Endodermal cell (in vitro differentiated cells): ENCODE data around the gene PGBD5. TPM values are rescaled to one million over a fixed set of nuclear protein-coding genes. Genes with fewer than 3 reads are reported as not detected.

Experiments used
- DNase-seq: peaks from one replicate; pipeline ENCODE4 v3.0.0-alpha.2; 2017
- H3K27ac ChIP-seq: 2 replicates; pipeline ENCODE4 v1.5.1; 2013; ENCODE audit warnings: mild to moderate bottlenecking, low read depth, low read length, moderate library complexity
- H3K27me3 ChIP-seq: 2 replicates; pipeline ENCODE4 v1.6.1; 2013; ENCODE audit warnings: mild to moderate bottlenecking, low read length, moderate library complexity; ENCODE audit not compliant: insufficient read depth, control insufficient read depth, poor library complexity, severe bottlenecking
- H3K36me3 ChIP-seq: 2 replicates; pipeline ENCODE4 v1.7.0; 2013; ENCODE audit warnings: mild to moderate bottlenecking, low read length, moderate library complexity; ENCODE audit not compliant: control insufficient read depth, insufficient read depth
- H3K4me1 ChIP-seq: one replicate; pipeline ENCODE4 v1.7.0; 2013; ENCODE audit warnings: low read length; ENCODE audit not compliant: control insufficient read depth, insufficient read depth
- H3K4me3 ChIP-seq: 2 replicates; pipeline ENCODE4 v1.5.1; 2013; ENCODE audit warnings: mild to moderate bottlenecking, low read length, moderate library complexity
- H3K9ac ChIP-seq: 2 replicates; pipeline ENCODE4 v1.6.1; 2013; ENCODE audit warnings: mild to moderate bottlenecking, low read length, moderate library complexity; ENCODE audit not compliant: poor library complexity, severe bottlenecking; ENCODE audit errors: extremely low read depth
- H3K9me3 ChIP-seq: 2 replicates; pipeline ENCODE4 v1.6.1; 2013; ENCODE audit warnings: mild to moderate bottlenecking, low read length, moderate library complexity; ENCODE audit not compliant: control insufficient read depth
- H3K27ac Mint-ChIP-seq: 2 replicates; pipeline ENCODE4 v1.8.0; 2020; ENCODE audit warnings: mixed read lengths
- H3K27me3 Mint-ChIP-seq: 2 replicates; pipeline ENCODE4 v1.8.0; 2021; ENCODE audit warnings: mild to moderate bottlenecking, mixed read lengths; ENCODE audit not compliant: insufficient read depth
- H3K36me3 Mint-ChIP-seq: 2 replicates; pipeline ENCODE4 v1.8.0; 2020; ENCODE audit warnings: low read depth, mixed read lengths
- H3K4me1 Mint-ChIP-seq: 2 replicates; pipeline ENCODE4 v1.8.0; 2020; ENCODE audit warnings: mixed read lengths
- H3K4me3 Mint-ChIP-seq: 2 replicates; pipeline ENCODE4 v1.8.0; 2020; ENCODE audit warnings: mild to moderate bottlenecking, moderate library complexity, mixed read lengths
- H3K9me3 Mint-ChIP-seq: 2 replicates; pipeline ENCODE4 v1.8.0; 2020; ENCODE audit warnings: mild to moderate bottlenecking, mixed read lengths
- WGBS, 2 experiments: methylation state at CpG; one replicate each; pipeline versions ENCODE4 v1.1.5 to v1.1.7; 2013; ENCODE audit warnings: missing lambda C conversion rate in 2 of 2, mixed read lengths in 1 of 2; ENCODE audit not compliant: insufficient coverage in 1 of 2, insufficient read length in 1 of 2; 5-methylcytosine and 5-hydroxymethylcytosine counted together
- total RNA-seq, 2 donors: library from RNA; stranded (reverse); fragmentation: NEBNext Ultra II Directional in 1 of 2; extraction: Animal tissue kit (Norgen Biotek cat#: 25700) in 1 of 2; gene quantifications; 2 replicates in 1 of 2; 3 replicates in 1 of 2; pipeline ENCODE4 v1.2.1, GENCODE V29; 2021
- TF ChIP-seq, protein P1 (sequence below): fragments of 200-600 bp; sonication (generic); conservative IDR thresholded peaks from 2 replicates; pipeline ENCODE4 v1.5.0; 2021; ENCODE audit warnings: antibody characterized with exemption, mild to moderate bottlenecking

The PGBD5 gene
- total RNA-seq, 2 donors from 2014 or later: 1.3 to 4.6 TPM

- no peaks in the 10 kb centered on the region for H3K4me1 Mint-ChIP-seq
- no peaks in the 10 kb centered on the region for H3K9me3 ChIP-seq
- no peaks in the 10 kb centered on the region for H3K4me1 ChIP-seq
- H3K27me3 Mint-ChIP-seq: no peaks in the 10 kb centered on the region
- DNase-seq: no peak
- no peak overlapping the region for H3K9ac ChIP-seq
- H3K27me3 ChIP-seq: no peaks in the 10 kb centered on the region
- no peak overlapping the region for H3K27ac Mint-ChIP-seq
- H3K4me3 ChIP-seq: no peak overlapping the region
- no peak overlapping the region for H3K4me3 Mint-ChIP-seq
- H3K9me3 Mint-ChIP-seq: no peaks in the 10 kb centered on the region
- 83 to 90% methylated on average over 1 to 4 of the region's 4 CpGs for WGBS, 2 experiments
- TF ChIP-seq, protein P1, sequence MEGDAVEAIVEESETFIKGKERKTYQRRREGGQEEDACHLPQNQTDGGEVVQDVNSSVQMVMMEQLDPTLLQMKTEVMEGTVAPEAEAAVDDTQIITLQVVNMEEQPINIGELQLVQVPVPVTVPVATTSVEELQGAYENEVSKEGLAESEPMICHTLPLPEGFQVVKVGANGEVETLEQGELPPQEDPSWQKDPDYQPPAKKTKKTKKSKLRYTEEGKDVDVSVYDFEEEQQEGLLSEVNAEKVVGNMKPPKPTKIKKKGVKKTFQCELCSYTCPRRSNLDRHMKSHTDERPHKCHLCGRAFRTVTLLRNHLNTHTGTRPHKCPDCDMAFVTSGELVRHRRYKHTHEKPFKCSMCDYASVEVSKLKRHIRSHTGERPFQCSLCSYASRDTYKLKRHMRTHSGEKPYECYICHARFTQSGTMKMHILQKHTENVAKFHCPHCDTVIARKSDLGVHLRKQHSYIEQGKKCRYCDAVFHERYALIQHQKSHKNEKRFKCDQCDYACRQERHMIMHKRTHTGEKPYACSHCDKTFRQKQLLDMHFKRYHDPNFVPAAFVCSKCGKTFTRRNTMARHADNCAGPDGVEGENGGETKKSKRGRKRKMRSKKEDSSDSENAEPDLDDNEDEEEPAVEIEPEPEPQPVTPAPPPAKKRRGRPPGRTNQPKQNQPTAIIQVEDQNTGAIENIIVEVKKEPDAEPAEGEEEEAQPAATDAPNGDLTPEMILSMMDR: no peak
- no peaks in the 10 kb centered on the region for H3K36me3 ChIP-seq
- peaks cover 3% of the 10 kb centered on the region for H3K36me3 Mint-ChIP-seq
- no peak overlapping the region for H3K27ac ChIP-seq
Measured at GRCh38 chr1:230320804-230321203, 105.3 kb downstream of the PGBD5 start.

GRCh38 chr1:230319014-230319747 is 107.0 kb downstream of the PGBD5 start:
- no peaks in the 10 kb centered on the region for H3K36me3 ChIP-seq
- no peaks in the 10 kb centered on the region for H3K27me3 ChIP-seq
- H3K27me3 Mint-ChIP-seq: no peaks in the 10 kb centered on the region
- H3K27ac Mint-ChIP-seq: no peak overlapping the region
- WGBS, 2 experiments: 94 to 98% methylated on average over 11 to 17 of the region's 17 CpGs
- H3K27ac ChIP-seq: no peak overlapping the region
- TF ChIP-seq, protein P1: no peak
- H3K9me3 ChIP-seq: no peaks in the 10 kb centered on the region
- H3K9ac ChIP-seq: no peak overlapping the region
- DNase-seq: no peak
- H3K9me3 Mint-ChIP-seq: no peaks in the 10 kb centered on the region
- H3K4me3 ChIP-seq: no peak overlapping the region
- no peaks in the 10 kb centered on the region for H3K4me1 ChIP-seq
- H3K4me1 Mint-ChIP-seq: no peaks in the 10 kb centered on the region
- H3K36me3 Mint-ChIP-seq: peaks cover 3% of the 10 kb centered on the region
- H3K4me3 Mint-ChIP-seq: no peak overlapping the region

- DNase-seq: no peak
- Histone ChIP-seq H3K27me3 (no peaks in the 10 kb centered on the region), H3K9me3 (no peaks in the 10 kb centered on the region), H3K9ac (no peak overlapping the region), H3K4me1 (no peaks in the 10 kb centered on the region), H3K27ac (no peak overlapping the region), H3K4me3 (no peak overlapping the region), H3K36me3 (no peaks in the 10 kb centered on the region)
- 88 to 96% methylated on average over 16 to 23 of the region's 23 CpGs for WGBS, 2 experiments
- TF ChIP-seq, protein P1: no peak
- H3K9me3 Mint-ChIP-seq: no peaks in the 10 kb centered on the region
- H3K27ac Mint-ChIP-seq: no peak overlapping the region
- H3K4me3 Mint-ChIP-seq: no peak overlapping the region
- peaks cover 3% of the 10 kb centered on the region for H3K36me3 Mint-ChIP-seq
- no peaks in the 10 kb centered on the region for H3K4me1 Mint-ChIP-seq
- no peaks in the 10 kb centered on the region for H3K27me3 Mint-ChIP-seq
Measured at GRCh38 chr1:230317823-230318819, 108.0 kb downstream of the PGBD5 start.
